Measurements from ENCODE around the gene PUS10. TPM values are rescaled to one million over a fixed set of nuclear protein-coding genes. Genes with fewer than 3 reads are reported as not detected.
"Not testable (repeated sequence)": the region's sequence is repeated elsewhere in the genome, so short reads cannot be mapped to it uniquely, and the experiment has no call there.

Gene PUS10
- total RNA-seq, 1 donor from 2014 or later: 6.7 TPM

DNA sequence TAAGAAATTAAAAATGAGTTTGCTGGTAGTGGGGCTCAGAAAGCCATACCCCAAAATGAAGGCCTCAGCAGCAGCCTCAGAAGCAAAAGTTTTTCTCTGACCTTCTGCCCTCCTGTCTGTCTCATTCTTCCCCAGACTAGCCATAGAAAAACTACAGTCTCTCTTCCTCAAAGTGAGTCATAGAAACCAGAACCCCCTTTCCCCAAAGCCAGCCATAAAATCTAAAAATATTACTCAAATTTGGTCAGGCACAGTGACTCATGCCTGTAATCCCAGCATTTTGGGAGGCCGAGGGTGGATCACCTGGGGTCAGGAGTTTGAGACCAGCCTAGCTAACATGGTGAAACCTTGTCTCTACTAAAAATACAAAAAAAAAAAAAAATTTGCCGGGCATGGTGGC, 5.8 kb downstream of the PUS10 start:
- DNase-seq (ENCODE audit: low read depth in 2 of 2): peak in 1 of 2 donors; percentile 57

DNA sequence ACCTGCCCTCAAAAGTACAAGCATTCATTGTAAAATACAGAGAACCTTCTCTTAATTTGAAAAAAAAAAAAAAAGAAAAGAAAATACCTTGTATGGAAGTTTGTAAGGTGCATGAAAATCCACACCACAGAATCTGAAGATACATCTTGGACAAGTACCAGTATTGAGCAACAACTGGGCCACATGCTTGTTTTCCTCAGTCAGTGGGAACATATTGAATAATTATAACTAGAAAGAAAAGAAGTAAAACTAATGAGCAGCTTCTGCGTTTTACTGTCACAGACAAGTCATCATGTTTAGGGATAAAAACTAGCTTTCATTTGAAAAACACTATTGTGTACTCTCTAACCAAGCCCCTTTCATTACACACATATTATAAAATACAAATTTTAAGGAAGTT, 6.4 kb downstream of the PUS10 start:
- DNase-seq (ENCODE audit: low read depth in 2 of 2): no peak

DNA sequence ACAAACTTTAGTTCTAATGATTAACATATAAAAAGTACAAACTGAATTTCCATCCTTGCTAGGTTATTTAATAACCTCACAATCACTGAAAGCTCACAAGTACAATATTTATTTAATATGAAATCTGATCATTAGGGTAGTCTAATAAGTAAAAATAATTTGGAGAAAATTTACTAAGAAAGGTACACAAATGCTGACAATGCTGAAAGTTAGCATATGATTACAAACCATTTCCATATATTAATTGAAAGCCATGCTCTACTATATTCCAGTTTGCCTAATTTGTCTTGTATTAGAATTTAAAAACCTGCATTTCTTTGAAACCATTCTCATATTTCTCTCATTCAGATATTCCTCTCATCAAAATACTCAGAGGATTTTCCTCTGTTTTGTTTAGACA, 8.7 kb downstream of the PUS10 start:
- DNase-seq (ENCODE audit: low read depth in 2 of 2): no peak

DNA sequence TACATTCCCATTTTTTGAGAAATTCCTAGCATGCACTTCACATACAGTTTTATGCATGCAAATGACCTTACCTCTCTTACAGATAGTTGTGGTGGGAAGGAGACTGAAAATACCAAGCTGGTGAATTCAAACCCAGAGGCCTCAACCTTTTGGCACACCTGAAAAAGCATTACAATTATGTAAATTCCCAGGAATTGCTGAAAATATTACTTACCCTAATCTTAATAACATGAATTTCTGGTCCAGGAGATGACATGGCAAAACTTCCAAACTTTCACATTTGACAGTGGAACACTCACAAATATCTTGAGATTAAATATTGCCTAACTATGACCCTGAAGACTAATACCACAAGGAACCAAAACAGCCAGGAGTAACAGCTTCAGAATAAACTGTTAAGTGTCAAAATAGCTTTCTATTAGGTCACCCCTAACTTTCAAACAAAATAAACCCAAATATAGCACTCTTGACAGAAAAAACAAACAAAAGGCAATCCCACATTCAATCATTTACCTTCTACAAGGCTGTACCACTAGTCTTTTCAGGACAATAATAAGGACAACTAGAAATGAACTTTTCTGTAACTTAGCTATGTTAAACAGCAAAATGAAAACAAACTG, 11.5 kb downstream of the PUS10 start:
- DNase-seq (ENCODE audit: low read depth in 2 of 2): no peak

- no peak for DNase-seq (ENCODE audit: low read depth in 2 of 2)
Observed at GRCh38 chr2:61005736-61006135, 12.3 kb downstream of the PUS10 start.

DNA sequence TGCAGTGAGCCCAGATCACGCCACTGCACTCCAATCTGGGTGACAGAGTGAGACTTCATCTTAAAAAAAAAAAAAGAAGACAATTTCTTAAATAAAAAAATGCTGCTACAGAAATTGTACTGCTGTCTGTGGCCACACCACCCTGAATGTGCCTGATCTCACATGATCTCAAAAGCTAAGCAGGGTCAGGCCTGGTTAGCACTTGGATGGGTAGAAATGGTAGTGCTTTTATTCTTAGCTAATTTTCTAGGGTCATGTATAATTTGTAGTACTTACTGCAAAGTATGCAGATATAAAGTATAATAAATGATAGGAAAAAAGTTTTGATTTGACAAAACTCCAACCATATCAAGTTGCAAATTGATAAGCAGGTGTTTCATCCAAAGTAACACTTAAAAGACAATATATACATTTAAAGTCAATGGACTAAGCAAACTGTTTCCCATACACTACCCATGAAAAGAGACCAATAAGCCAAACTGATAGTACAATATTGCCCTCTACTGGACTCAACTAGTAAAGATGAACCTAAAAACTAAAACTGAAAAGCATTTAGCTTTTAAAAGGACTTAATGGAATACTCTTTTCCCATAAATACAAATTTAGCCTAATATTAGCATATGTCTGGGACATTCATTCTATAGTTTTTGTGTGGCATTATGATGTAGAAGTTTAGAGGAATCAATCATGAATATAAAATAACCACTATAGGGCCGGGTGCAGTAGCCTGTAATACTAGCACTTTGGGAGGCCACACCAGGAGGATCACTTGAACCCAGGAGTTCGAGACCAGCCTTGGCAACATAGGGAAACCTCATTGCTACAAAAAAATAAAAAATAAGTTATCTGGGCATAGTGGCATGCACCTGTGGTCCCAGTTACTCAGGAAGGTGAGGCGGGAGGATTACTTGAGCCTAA, 19.2 kb downstream of the PUS10 start:
- peak; percentile 62 to 77 for DNase-seq (ENCODE audit: low read depth in 2 of 2)

GRCh38 chr2:60994131-60994530, 23.9 kb downstream of the PUS10 start:
- DNase-seq (ENCODE audit: low read depth in 2 of 2): no peak

- DNase-seq (ENCODE audit: low read depth in 2 of 2): no peak
Observed at GRCh38 chr2:60992985-60993392, 25.1 kb downstream of the PUS10 start.

- DNase-seq (ENCODE audit: low read depth in 2 of 2): no peak
Observed at GRCh38 chr2:60991644-60992043, 26.4 kb downstream of the PUS10 start.

DNA sequence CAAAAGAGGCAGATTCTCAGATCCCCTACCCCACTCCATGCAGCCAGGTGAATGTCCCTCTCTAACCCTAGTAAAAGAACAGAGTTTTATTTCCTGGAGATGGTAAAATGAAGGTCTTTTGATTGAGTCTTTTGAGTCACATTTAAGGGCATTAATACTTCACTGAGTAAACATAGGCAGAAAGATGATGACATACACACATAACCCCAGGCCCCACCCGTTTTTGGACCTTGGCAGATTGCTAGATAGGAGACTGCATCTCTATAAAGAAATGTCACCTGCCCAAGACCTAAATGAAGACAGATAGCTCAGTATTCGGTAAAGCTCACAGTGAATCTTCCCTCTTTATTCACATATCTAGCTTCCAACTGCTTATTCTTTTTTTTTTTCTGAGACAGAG, 28.8 kb downstream of the PUS10 start:
- no peak for DNase-seq (ENCODE audit: low read depth in 2 of 2)

- not testable (repeated sequence) for DNase-seq (ENCODE audit: low read depth in 2 of 2)
Observed at GRCh38 chr2:60987656-60988055, 30.4 kb downstream of the PUS10 start.

GRCh38 chr2:60987041-60987440, 31.0 kb downstream of the PUS10 start:
- DNase-seq (ENCODE audit: low read depth in 2 of 2): no peak

- DNase-seq (ENCODE audit: low read depth in 2 of 2): no peak
Observed at GRCh38 chr2:60984720-60985119, 33.3 kb downstream of the PUS10 start.

- not testable (repeated sequence) for DNase-seq (ENCODE audit: low read depth in 2 of 2)
Observed at GRCh38 chr2:60982066-60982465, 36.0 kb downstream of the PUS10 start.

DNA sequence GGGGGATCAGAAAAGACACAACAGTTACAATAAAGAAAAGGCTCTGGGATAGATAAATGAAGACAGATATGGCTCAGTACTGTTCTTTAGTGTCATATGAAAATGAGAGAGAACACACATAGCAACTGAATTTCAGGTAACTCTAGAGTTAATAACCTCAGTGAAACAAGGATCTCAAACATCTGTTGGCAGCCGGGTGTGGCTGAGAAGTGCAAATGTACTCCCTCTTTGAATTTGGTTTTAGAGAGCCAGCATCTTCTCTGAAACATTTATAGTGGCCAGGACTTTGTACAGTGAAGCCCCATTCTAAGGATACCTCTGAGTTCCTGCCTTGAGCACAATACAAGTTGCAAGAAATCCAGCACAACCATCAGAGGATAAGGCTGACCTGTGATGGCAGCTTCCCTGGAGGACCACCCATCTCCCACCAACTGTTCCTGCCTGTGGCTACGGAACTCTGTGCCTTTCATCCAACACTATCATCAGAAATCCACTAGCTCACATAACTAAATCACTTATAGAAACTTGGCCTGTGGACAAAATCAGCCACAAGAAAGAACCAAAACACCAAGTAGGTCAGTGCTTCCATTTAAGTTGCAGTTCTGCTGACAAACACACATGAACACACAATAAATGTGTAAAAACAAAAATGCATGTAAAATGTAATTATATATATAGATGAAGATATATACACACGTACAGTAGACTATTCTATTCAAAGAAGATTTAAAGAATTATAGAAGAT, 37.8 kb downstream of the PUS10 start:
- no peak for DNase-seq (ENCODE audit: low read depth in 2 of 2)

DNA sequence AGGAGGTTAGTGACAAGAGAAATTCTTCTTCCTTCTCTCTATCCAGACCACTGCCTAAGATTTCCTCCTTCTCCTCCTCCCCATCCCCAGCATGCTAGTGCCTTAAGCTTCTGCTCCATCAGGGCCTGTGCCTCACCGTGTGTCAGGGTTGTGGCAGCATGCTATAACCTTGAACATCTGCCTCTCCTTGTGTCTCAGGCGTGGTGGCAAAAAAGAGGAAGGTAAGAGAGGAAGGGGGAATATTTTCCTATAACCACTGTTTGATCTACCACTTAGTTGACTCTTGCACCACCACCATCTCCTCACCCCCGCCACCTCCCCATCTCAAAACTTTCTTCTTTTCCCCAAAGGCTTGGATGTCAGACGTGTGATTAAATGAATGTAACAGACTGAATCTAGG, 38.8 kb downstream of the PUS10 start:
- DNase-seq (ENCODE audit: low read depth in 2 of 2): no peak

DNA sequence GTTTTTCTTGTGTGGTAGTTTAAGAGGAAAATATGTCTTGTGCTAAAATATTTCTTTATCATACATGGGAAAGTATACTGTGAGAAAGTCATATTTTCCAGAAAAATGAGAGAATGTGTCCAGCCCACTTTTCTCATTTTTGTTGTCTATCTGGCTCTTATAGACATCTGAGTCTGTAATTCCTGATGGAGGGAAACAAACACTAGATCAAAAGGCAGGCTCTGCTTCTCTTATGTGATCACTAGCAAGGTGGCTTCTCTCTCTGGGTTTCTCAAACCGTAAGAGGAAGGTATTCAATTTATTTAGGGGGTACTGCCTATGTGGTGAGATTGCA, 40.5 kb downstream of the PUS10 start:
- DNase-seq (ENCODE audit: low read depth in 2 of 2): no peak

GRCh38 chr2:60976875-60977561, 41.0 kb downstream of the PUS10 start:
- DNase-seq (ENCODE audit: low read depth in 2 of 2): no peak

DNA sequence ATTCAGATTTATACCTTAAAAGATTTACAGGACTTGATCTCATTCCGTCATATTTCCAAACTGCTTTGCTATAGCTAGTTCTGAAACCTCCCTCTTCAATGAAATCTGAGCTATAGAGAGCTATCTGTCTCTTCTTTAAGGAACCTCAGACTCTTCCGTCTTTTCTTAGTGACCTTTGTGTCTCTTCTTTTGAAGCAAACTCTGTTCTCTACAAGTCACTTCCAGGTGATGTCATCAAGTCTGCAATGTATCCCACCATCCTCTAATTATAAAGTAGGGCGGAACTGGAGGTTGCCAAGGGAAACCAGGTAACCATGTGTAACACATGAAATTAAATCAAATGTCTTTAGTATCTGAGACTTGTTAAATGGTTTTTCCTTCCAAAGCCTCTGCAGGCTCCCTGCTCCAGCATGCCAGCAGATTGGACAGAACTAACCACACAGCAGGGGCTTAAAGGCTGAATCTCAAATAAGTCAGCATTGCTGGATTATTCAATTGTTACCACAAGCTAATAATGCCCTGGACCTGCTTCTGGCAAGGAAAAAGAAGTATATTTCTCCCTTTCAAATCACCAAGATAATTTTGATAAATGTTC, 41.7 kb downstream of the PUS10 start:
- DNase-seq (ENCODE audit: low read depth in 2 of 2): no peak

- no peak for DNase-seq (ENCODE audit: low read depth in 2 of 2)
Observed at GRCh38 chr2:60974652-60975051, 43.4 kb downstream of the PUS10 start.

DNA sequence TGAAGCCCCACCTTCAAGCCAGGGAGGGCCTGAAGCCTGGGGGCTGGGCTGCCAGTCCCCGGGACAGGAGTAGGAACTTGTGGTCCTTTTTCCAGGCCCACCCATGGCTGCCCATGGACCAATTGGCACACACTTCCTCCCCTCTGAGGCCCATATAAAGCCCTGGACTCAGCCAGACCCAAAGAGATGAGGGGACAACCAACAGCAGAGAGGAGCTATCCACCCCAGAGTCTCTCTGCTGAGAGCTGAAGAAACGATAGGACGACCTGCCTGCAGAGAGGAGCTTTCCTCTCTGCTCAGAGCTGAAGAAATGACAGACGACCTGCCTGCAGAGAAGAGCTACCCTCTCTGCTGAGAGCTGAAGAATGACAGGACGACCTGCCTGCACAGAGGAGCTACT, 44.4 kb downstream of the PUS10 start:
- DNase-seq (ENCODE audit: low read depth in 2 of 2): no peak
